ENCODE measurements around the gene ZCCHC17.

GRCh38 chr1:31397360-31398095, 100.7 kb downstream of the ZCCHC17 start:
- TF ChIP-seq CTCF (conservative IDR thresholded peaks at IDR 0.05; ENCODE audit: low read depth, low read length), result no peak
- TF ChIP-seq EZH2 (IDR thresholded peaks at IDR 0.05; ENCODE audit: low read length, unreplicated experiment), result no peak
- no peak for TF ChIP-seq EZH2phosphoT487 (IDR thresholded peaks at IDR 0.05; ENCODE audit: borderline replicate concordance, low read length)

All from PC-3 (cell line).